H1 (cell line): ENCODE results near the gene MYOM3.

Experiments used
- KDM5A ChIP-seq: fragments of 200-600 bp; IDR thresholded peaks from 2 replicates; pipeline ENCODE4 v1.7.1; 2012; ENCODE audit warnings: mild to moderate bottlenecking, low read length, inconsistent platforms, mixed read lengths
- TAF1 ChIP-seq: IDR thresholded peaks from 2 replicates; pipeline ENCODE4 v1.6.1; 2011; ENCODE audit warnings: mild to moderate bottlenecking, low read depth, low read length
- TF ChIP-seq, protein P1 (sequence below), 3 experiments: IDR thresholded peaks; 1 replicate in 2 of 3; 2 replicates in 1 of 3; pipeline versions ENCODE4 v1.5.1 to v1.6.1; 2011; ENCODE audit warnings: low read length in 3 of 3, mild to moderate bottlenecking in 3 of 3, inconsistent platforms in 2 of 3, low read depth in 1 of 3, moderate library complexity in 1 of 3; ENCODE audit not compliant: insufficient read depth in 1 of 3; ENCODE audit errors: control extremely low read depth in 1 of 3
- TF ChIP-seq, protein P2 (sequence below): IDR thresholded peaks from 2 replicates; pipeline ENCODE4 v1.6.1; 2011; ENCODE audit warnings: low read length, improper control_type of control experiment

DNA sequence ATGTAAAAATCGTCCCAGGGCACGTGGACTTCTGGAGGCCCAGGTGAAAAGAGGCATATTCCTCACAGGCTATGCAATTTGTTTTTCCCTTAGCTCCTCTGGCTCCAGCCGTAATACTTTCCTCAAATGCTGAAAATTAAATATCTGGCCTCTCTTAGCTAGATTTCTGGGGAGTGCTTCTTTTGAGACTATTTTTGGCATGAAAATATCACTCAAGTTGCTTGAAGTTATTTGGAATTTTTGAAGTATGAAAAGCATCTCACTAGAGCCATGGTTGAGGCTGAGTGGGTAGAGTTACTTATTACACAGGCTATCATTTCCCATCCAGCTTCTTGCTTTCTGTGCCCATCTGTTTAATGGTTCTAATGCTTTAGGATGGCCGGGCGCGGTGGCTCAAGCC is 59.7 kb downstream of the MYOM3 start:
- TF ChIP-seq, protein P1, sequence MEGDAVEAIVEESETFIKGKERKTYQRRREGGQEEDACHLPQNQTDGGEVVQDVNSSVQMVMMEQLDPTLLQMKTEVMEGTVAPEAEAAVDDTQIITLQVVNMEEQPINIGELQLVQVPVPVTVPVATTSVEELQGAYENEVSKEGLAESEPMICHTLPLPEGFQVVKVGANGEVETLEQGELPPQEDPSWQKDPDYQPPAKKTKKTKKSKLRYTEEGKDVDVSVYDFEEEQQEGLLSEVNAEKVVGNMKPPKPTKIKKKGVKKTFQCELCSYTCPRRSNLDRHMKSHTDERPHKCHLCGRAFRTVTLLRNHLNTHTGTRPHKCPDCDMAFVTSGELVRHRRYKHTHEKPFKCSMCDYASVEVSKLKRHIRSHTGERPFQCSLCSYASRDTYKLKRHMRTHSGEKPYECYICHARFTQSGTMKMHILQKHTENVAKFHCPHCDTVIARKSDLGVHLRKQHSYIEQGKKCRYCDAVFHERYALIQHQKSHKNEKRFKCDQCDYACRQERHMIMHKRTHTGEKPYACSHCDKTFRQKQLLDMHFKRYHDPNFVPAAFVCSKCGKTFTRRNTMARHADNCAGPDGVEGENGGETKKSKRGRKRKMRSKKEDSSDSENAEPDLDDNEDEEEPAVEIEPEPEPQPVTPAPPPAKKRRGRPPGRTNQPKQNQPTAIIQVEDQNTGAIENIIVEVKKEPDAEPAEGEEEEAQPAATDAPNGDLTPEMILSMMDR (IDR thresholded peaks at IDR 0.05; ENCODE audit: control extremely low read depth in 1 of 3, insufficient read depth in 1 of 3, low read depth in 1 of 3, low read length in 3 of 3) = no peak
- no peak for TF ChIP-seq KDM5A
- TF ChIP-seq, protein P2, sequence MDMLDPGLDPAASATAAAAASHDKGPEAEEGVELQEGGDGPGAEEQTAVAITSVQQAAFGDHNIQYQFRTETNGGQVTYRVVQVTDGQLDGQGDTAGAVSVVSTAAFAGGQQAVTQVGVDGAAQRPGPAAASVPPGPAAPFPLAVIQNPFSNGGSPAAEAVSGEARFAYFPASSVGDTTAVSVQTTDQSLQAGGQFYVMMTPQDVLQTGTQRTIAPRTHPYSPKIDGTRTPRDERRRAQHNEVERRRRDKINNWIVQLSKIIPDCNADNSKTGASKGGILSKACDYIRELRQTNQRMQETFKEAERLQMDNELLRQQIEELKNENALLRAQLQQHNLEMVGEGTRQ = no peak
- no peak for TF ChIP-seq TAF1
